ENCODE measurements around the gene CBX3. TPM values are rescaled to one million over a fixed set of nuclear protein-coding genes. Genes with fewer than 3 reads are reported as not detected.
A peak's percentile ranks its signal among the peaks of the same experiment; 100 is the strongest.

CBX3 gene
- total and polyA plus RNA-seq, 2 experiments from 2014 or later: 236 to 249 TPM

DNA sequence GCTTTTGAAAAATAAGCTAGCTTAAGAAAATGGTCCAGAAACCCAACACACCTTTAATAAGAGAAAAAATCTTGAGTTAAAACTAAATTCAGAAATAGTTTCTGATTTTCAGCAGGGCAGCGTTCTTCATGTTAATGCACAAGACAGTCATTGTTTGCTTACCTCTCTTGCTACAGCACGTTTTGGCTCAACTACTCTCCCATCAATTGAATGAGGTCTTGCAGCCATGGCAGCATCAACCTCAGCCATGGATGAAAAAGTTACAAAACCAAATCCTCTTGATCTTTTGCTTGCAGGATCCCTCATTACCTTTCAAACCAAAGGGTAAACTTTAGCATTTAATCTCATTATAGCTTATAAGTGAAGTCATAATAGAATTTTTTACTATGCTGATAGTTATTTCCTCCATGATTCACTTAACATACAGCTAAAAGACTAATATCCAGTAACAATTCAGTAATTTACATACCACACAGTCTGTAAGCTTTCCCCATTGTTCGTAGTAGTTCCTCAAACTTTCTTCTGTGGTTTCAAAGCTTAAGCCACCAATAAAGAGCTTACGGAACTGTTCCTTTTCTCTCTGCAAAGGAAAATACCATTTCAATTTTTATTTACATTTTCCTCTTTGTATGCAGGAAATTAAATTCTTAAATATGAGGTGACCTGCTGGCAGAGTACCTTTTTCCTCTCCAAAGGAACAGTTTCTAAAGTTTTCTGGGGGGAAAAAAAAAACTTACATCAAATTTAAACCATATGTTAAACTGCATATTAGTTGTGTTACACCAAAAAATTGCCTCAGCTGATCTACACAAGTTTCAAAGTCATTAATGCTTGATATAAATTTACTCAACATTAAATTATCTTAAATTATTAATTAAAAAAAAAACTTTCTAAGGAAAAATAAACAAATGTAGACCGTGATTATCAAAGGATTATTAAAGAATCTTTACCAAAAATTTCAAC, 4.1 kb upstream of the CBX3 start:
- Histone ChIP-seq H3K4me3 (peak overlapping the region; percentile 71), H3K79me2 (replicated peaks; ENCODE audit: insufficient read depth) (peaks cover 85% of the 10 kb centered on the region), H3K36me3 (ENCODE audit: insufficient read depth) (peaks cover 66% of the 10 kb centered on the region), H3K27ac (ENCODE audit: low read depth) (peak overlapping the region; percentile 23; the same call in 1 of the 2 replicates), H3K4me2 (peak overlapping the region; percentile 81), H3F3A (replicated peaks; ENCODE audit: low read depth) (peaks cover 36% of the 10 kb centered on the region), H3K27me3 (ENCODE audit: insufficient read depth) (no peaks in the 10 kb centered on the region), H2AFZ (no peak overlapping the region), H3K9me2 (ENCODE audit: insufficient read depth) (no peaks in the 10 kb centered on the region), H3K4me1 (ENCODE audit: insufficient read depth) (peaks cover 18% of the 10 kb centered on the region), H4K20me1 (replicated peaks; ENCODE audit: insufficient read depth) (peaks cover 65% of the 10 kb centered on the region)
- Mint-ChIP-seq H3K9me3 (peaks cover 18% of the 10 kb centered on the region), H3K4me3 (peak overlapping the region; percentile 100), H3K4me1 (peaks cover 46% of the 10 kb centered on the region), H3K27ac (peak overlapping the region; percentile 43; the same call in 1 of the 2 replicates), H3K36me3 (ENCODE audit: low read depth) (peaks cover 90% of the 10 kb centered on the region), H3K27me3 (ENCODE audit: insufficient read depth, low read depth, poor library complexity) (peaks cover 62% of the 10 kb centered on the region)
- ATAC-seq: no peak
- no peak for DNase-seq (ENCODE audit: low spot score)
- TF ChIP-seq STAT1 (IDR thresholded peaks at IDR 0.05; ENCODE audit: unreplicated experiment) (no peak), EZH2phosphoT487 (IDR thresholded peaks at IDR 0.05; ENCODE audit: unreplicated experiment) (no peak), ZNF331 (CRISPR knock-in tag; IDR thresholded peaks at IDR 0.05; ENCODE audit: low read depth) (no peak), EZH2 (IDR thresholded peaks at IDR 0.05; ENCODE audit: low read depth, unreplicated experiment) (no peak), NANOG (IDR thresholded peaks at IDR 0.05; ENCODE audit: borderline replicate concordance) (no peak)
- TF ChIP-seq, protein P1, sequence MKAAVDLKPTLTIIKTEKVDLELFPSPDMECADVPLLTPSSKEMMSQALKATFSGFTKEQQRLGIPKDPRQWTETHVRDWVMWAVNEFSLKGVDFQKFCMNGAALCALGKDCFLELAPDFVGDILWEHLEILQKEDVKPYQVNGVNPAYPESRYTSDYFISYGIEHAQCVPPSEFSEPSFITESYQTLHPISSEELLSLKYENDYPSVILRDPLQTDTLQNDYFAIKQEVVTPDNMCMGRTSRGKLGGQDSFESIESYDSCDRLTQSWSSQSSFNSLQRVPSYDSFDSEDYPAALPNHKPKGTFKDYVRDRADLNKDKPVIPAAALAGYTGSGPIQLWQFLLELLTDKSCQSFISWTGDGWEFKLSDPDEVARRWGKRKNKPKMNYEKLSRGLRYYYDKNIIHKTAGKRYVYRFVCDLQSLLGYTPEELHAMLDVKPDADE (IDR thresholded peaks at IDR 0.05): no peak
- TF ChIP-seq, protein P2, sequence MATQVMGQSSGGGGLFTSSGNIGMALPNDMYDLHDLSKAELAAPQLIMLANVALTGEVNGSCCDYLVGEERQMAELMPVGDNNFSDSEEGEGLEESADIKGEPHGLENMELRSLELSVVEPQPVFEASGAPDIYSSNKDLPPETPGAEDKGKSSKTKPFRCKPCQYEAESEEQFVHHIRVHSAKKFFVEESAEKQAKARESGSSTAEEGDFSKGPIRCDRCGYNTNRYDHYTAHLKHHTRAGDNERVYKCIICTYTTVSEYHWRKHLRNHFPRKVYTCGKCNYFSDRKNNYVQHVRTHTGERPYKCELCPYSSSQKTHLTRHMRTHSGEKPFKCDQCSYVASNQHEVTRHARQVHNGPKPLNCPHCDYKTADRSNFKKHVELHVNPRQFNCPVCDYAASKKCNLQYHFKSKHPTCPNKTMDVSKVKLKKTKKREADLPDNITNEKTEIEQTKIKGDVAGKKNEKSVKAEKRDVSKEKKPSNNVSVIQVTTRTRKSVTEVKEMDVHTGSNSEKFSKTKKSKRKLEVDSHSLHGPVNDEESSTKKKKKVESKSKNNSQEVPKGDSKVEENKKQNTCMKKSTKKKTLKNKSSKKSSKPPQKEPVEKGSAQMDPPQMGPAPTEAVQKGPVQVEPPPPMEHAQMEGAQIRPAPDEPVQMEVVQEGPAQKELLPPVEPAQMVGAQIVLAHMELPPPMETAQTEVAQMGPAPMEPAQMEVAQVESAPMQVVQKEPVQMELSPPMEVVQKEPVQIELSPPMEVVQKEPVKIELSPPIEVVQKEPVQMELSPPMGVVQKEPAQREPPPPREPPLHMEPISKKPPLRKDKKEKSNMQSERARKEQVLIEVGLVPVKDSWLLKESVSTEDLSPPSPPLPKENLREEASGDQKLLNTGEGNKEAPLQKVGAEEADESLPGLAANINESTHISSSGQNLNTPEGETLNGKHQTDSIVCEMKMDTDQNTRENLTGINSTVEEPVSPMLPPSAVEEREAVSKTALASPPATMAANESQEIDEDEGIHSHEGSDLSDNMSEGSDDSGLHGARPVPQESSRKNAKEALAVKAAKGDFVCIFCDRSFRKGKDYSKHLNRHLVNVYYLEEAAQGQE (IDR thresholded peaks at IDR 0.05; ENCODE audit: unreplicated experiment): no peak
- TF ChIP-seq, protein P3, sequence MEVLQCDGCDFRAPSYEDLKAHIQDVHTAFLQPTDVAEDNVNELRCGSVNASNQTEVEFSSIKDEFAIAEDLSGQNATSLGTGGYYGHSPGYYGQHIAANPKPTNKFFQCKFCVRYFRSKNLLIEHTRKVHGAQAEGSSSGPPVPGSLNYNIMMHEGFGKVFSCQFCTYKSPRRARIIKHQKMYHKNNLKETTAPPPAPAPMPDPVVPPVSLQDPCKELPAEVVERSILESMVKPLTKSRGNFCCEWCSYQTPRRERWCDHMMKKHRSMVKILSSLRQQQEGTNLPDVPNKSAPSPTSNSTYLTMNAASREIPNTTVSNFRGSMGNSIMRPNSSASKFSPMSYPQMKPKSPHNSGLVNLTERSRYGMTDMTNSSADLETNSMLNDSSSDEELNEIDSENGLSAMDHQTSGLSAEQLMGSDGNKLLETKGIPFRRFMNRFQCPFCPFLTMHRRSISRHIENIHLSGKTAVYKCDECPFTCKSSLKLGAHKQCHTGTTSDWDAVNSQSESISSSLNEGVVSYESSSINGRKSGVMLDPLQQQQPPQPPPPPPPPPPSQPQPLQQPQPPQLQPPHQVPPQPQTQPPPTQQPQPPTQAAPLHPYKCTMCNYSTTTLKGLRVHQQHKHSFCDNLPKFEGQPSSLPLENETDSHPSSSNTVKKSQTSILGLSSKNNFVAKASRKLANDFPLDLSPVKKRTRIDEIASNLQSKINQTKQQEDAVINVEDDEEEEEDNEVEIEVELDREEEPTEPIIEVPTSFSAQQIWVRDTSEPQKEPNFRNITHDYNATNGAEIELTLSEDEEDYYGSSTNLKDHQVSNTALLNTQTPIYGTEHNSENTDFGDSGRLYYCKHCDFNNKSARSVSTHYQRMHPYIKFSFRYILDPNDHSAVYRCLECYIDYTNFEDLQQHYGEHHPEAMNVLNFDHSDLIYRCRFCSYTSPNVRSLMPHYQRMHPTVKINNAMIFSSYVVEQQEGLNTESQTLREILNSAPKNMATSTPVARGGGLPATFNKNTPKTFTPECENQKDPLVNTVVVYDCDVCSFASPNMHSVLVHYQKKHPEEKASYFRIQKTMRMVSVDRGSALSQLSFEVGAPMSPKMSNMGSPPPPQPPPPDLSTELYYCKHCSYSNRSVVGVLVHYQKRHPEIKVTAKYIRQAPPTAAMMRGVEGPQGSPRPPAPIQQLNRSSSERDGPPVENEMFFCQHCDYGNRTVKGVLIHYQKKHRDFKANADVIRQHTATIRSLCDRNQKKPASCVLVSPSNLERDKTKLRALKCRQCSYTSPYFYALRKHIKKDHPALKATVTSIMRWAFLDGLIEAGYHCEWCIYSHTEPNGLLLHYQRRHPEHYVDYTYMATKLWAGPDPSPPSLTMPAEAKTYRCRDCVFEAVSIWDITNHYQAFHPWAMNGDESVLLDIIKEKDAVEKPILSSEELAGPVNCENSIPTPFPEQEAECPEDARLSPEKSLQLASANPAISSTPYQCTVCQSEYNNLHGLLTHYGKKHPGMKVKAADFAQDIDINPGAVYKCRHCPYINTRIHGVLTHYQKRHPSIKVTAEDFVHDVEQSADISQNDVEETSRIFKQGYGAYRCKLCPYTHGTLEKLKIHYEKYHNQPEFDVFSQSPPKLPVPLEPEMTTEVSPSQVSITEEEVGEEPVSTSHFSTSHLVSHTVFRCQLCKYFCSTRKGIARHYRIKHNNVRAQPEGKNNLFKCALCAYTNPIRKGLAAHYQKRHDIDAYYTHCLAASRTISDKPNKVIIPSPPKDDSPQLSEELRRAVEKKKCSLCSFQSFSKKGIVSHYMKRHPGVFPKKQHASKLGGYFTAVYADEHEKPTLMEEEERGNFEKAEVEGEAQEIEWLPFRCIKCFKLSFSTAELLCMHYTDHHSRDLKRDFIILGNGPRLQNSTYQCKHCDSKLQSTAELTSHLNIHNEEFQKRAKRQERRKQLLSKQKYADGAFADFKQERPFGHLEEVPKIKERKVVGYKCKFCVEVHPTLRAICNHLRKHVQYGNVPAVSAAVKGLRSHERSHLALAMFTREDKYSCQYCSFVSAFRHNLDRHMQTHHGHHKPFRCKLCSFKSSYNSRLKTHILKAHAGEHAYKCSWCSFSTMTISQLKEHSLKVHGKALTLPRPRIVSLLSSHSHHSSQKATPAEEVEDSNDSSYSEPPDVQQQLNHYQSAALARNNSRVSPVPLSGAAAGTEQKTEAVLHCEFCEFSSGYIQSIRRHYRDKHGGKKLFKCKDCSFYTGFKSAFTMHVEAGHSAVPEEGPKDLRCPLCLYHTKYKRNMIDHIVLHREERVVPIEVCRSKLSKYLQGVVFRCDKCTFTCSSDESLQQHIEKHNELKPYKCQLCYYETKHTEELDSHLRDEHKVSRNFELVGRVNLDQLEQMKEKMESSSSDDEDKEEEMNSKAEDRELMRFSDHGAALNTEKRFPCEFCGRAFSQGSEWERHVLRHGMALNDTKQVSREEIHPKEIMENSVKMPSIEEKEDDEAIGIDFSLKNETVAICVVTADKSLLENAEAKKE (CRISPR knock-in tag; IDR thresholded peaks at IDR 0.05): no peak

All from GM23338 (cell line).